GM11168 (cell line): Measurements from ENCODE around the gene CCDC196.
"Not testable (repeated sequence)": the region's sequence is repeated elsewhere in the genome, so short reads cannot be mapped to it uniquely, and the experiment has no call there.

ENCODE experiments used
- in situ Hi-C: fragments of 300-500 bp; cut with MboI; formaldehyde crosslinking; loops from one replicate; pipeline ENCODE4 v1.12.0; 2022; ENCODE audit warnings: low sequenced_read_pairs; ENCODE audit not compliant: unreplicated experiment

The CCDC196 gene

GRCh38 chr14:66490143-66491111 lies 4.3 kb downstream of the CCDC196 start:
- in situ Hi-C loops = loop anchor here (25.0 kb wide), 1 partner anchor 647 kb away; no protein-coding TSS in a partner anchor

GRCh38 chr14:66493750-66494149 lies 7.6 kb downstream of the CCDC196 start:
- in situ Hi-C loops = loop anchor here (25.0 kb wide), 1 partner anchor 644 kb away; no protein-coding TSS in a partner anchor

- in situ Hi-C loops = loop anchor here (25.0 kb wide), 1 partner anchor 642 kb away; no protein-coding TSS in a partner anchor
These were observed 9.3 kb downstream of the CCDC196 start for GRCh38 chr14:66495218-66496098.

- in situ Hi-C loops = loop anchor here (25.0 kb wide), 1 partner anchor 641 kb away; no protein-coding TSS in a partner anchor
These were observed 10.1 kb downstream of the CCDC196 start for GRCh38 chr14:66496188-66496807.

- in situ Hi-C loops = loop anchor here (25.0 kb wide), 1 partner anchor 640 kb away; no protein-coding TSS in a partner anchor
These were observed 10.7 kb downstream of the CCDC196 start for GRCh38 chr14:66496911-66497310.

GRCh38 chr14:66498311-66498710 lies 12.1 kb downstream of the CCDC196 start:
- in situ Hi-C loops = loop anchor here (25.0 kb wide), 1 partner anchor 639 kb away; no protein-coding TSS in a partner anchor

- in situ Hi-C loops = no loop called here
These were observed 15.4 kb downstream of the CCDC196 start for GRCh38 chr14:66501592-66501991.

GRCh38 chr14:66502836-66503235 lies 16.7 kb downstream of the CCDC196 start:
- in situ Hi-C loops = not testable (repeated sequence)

GRCh38 chr14:66503532-66503931 lies 17.4 kb downstream of the CCDC196 start:
- in situ Hi-C loops = no loop called here

GRCh38 chr14:66507181-66507721 lies 21.1 kb downstream of the CCDC196 start:
- in situ Hi-C loops = no loop called here

- in situ Hi-C loops = no loop called here
These were observed 21.8 kb downstream of the CCDC196 start, which contains the start of gene GPHN for GRCh38 chr14:66507722-66508546. TSS of gene GPHN (plus strand) at chr14:66508147.

GRCh38 chr14:66508547-66508845 lies 22.3 kb downstream of the CCDC196 start:
- in situ Hi-C loops = no loop called here

GRCh38 chr14:66508846-66509621 lies 22.9 kb downstream of the CCDC196 start:
- in situ Hi-C loops = no loop called here

GRCh38 chr14:66509874-66510273 lies 23.7 kb downstream of the CCDC196 start:
- in situ Hi-C loops = no loop called here

GRCh38 chr14:66511849-66512248 lies 25.7 kb downstream of the CCDC196 start:
- in situ Hi-C loops = no loop called here

GRCh38 chr14:66514213-66514612 lies 28.0 kb downstream of the CCDC196 start:
- in situ Hi-C loops = no loop called here

GRCh38 chr14:66530526-66530925 lies 44.4 kb downstream of the CCDC196 start:
- in situ Hi-C loops = no loop called here

- in situ Hi-C loops = no loop called here
These were observed 52.9 kb downstream of the CCDC196 start for GRCh38 chr14:66539034-66539433.
